ENCODE results near the gene MICOS13.

The MICOS13 gene

GRCh38 chr19:5697890-5698634 lies 17.7 kb upstream of the MICOS13 start:
- Histone ChIP-seq H3K27ac (ENCODE audit: low read length) (no peak overlapping the region), H3K4me3 (ENCODE audit: low read depth in 1 of 2, low read length in 2 of 2) (no peak overlapping the region), H3K36me3 (ENCODE audit: control insufficient read depth in 1 of 2, insufficient read depth in 2 of 2, low read length in 2 of 2) (peaks cover 9 to 65% of the 10 kb centered on the region in 2 donors), H3K9me3 (ENCODE audit: control insufficient read depth in 1 of 2, low read length in 2 of 2) (no peaks in the 10 kb centered on the region), H3K27me3 (ENCODE audit: low read depth, low read length) (no peaks in the 10 kb centered on the region), H3K4me1 (ENCODE audit: control insufficient read depth in 1 of 2, insufficient read depth in 2 of 2, low read length in 2 of 2) (peaks cover 0 to 5% of the 10 kb centered on the region in 2 donors)

DNA sequence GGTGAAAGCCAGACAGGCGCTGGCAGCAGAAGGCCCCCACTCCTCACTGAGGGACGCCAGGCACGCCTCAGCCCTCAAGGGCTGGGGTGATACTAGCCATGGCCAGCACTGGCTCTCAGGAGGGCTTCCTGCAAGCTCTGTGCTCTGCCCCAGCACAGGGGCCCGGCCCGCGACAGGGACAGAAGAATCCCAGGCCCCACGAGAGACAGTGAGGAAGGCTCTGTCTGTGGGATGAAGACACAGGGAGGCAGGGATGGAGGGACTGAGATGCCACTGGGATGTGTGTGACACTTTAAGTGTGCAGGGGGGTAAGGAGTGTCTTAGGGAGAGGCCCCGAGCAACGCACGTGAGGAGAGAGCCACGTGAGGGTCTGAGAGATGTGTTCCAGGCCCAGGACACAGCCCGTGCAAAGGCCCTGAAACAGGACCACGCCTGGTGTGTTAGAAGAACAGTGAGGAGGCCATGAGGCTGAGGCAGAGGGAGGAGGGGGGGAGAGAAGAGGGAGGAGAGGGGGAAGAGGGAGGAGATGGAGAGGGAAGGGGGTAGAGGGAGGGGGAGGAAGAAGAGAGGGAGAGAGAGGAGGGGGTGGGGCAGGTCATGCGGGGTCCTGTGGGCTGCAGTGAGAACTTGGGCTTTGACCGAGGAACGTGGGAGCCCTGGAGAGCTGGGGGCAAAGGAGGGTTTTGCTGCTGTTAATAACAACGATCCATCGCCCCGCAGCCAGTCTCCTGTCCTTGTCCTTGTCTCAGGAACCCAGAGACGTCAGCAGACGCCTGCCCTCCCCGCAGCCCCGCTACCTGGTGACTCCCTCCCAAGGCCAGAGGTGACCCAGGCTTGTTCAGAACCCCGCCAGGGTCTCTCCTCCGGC lies 16.9 kb upstream of the MICOS13 start:
- Histone ChIP-seq H3K4me1 (ENCODE audit: control insufficient read depth in 1 of 2, insufficient read depth in 2 of 2, low read length in 2 of 2) (peaks cover 0 to 12% of the 10 kb centered on the region in 2 donors), H3K27me3 (ENCODE audit: low read depth, low read length) (no peaks in the 10 kb centered on the region), H3K4me3 (ENCODE audit: low read depth in 1 of 2, low read length in 2 of 2) (no peak overlapping the region), H3K27ac (ENCODE audit: low read length) (no peak overlapping the region), H3K36me3 (ENCODE audit: control insufficient read depth in 1 of 2, insufficient read depth in 2 of 2, low read length in 2 of 2) (peaks cover 15 to 72% of the 10 kb centered on the region in 2 donors), H3K9me3 (ENCODE audit: control insufficient read depth in 1 of 2, low read length in 2 of 2) (no peaks in the 10 kb centered on the region)

GRCh38 chr19:5696196-5697021 lies 16.1 kb upstream of the MICOS13 start:
- Histone ChIP-seq H3K4me1 (ENCODE audit: control insufficient read depth in 1 of 2, insufficient read depth in 2 of 2, low read length in 2 of 2) (peaks cover 0 to 20% of the 10 kb centered on the region in 2 donors), H3K36me3 (ENCODE audit: control insufficient read depth in 1 of 2, insufficient read depth in 2 of 2, low read length in 2 of 2) (peaks cover 18 to 76% of the 10 kb centered on the region in 2 donors)

GRCh38 chr19:5695649-5696195 lies 15.4 kb upstream of the MICOS13 start:
- Histone ChIP-seq H3K27me3 (ENCODE audit: low read depth, low read length) (no peaks in the 10 kb centered on the region), H3K36me3 (ENCODE audit: control insufficient read depth in 1 of 2, insufficient read depth in 2 of 2, low read length in 2 of 2) (peaks cover 18 to 73% of the 10 kb centered on the region in 2 donors), H3K4me3 (ENCODE audit: low read depth in 1 of 2, low read length in 2 of 2) (no peak overlapping the region), H3K9me3 (ENCODE audit: control insufficient read depth in 1 of 2, low read length in 2 of 2) (no peaks in the 10 kb centered on the region), H3K4me1 (ENCODE audit: control insufficient read depth in 1 of 2, insufficient read depth in 2 of 2, low read length in 2 of 2) (peaks cover 0 to 25% of the 10 kb centered on the region in 2 donors), H3K27ac (ENCODE audit: low read length) (no peak overlapping the region)

More at GRCh38 chr19:5696196-5697021, 16.1 kb upstream of the MICOS13 start:
- Histone ChIP-seq H3K27me3 (ENCODE audit: low read depth, low read length) (no peaks in the 10 kb centered on the region), H3K4me3 (ENCODE audit: low read depth in 1 of 2, low read length in 2 of 2) (no peak overlapping the region), H3K9me3 (ENCODE audit: control insufficient read depth in 1 of 2, low read length in 2 of 2) (no peaks in the 10 kb centered on the region), H3K27ac (ENCODE audit: low read length) (no peak overlapping the region)

DNA sequence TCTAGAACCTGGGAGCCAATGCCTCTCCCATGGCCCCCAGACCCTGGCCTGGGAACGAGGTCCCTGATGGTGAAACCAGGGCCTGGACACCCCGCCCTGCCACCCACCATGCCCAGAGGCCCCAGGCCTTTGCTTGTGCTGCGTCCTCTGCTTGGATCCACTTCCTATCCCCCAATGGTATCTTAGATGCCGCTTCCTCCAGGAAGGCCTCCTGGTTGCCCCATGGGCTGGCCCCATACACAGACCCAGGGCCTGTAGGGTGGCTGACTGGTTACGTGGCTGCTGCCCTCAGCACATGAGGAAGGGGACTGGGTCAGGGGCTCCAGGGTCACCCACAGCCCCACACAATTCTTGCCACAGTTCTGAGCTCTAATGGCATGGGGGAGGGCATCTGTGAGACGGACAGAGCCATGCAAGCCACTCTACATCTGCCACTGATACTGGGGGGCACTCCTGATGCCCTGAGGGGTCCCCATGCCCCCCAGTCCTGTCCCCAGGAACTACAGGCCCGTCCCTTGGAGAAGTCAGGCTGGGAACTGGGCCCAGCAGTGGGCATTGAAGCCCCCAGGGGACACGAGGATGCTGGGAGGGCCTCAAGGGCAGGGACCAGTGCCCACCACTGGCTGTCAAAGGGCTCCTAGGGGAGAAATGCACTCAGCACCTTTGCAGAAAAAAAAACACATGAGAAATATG lies 14.8 kb upstream of the MICOS13 start:
- Histone ChIP-seq H3K27ac (ENCODE audit: low read length) (no peak overlapping the region), H3K36me3 (ENCODE audit: control insufficient read depth in 1 of 2, insufficient read depth in 2 of 2, low read length in 2 of 2) (peaks cover 18 to 68% of the 10 kb centered on the region in 2 donors), H3K9me3 (ENCODE audit: control insufficient read depth in 1 of 2, low read length in 2 of 2) (no peaks in the 10 kb centered on the region), H3K4me3 (ENCODE audit: low read depth in 1 of 2, low read length in 2 of 2) (no peak overlapping the region), H3K4me1 (ENCODE audit: control insufficient read depth in 1 of 2, insufficient read depth in 2 of 2, low read length in 2 of 2) (peaks cover 0 to 25% of the 10 kb centered on the region in 2 donors), H3K27me3 (ENCODE audit: low read depth, low read length) (no peaks in the 10 kb centered on the region)

GRCh38 chr19:5694167-5694955 lies 14.0 kb upstream of the MICOS13 start:
- H3K4me3 ChIP-seq (ENCODE audit: low read depth in 1 of 2, low read length in 2 of 2), result no peak overlapping the region
- H3K36me3 ChIP-seq (ENCODE audit: control insufficient read depth in 1 of 2, insufficient read depth in 2 of 2, low read length in 2 of 2), result peaks cover 18 to 65% of the 10 kb centered on the region in 2 donors
- no peaks in the 10 kb centered on the region for H3K27me3 ChIP-seq (ENCODE audit: low read depth, low read length)
- no peak overlapping the region for H3K27ac ChIP-seq (ENCODE audit: low read length)
- H3K4me1 ChIP-seq (ENCODE audit: control insufficient read depth in 1 of 2, insufficient read depth in 2 of 2, low read length in 2 of 2), result peaks cover 0 to 25% of the 10 kb centered on the region in 2 donors
- no peaks in the 10 kb centered on the region for H3K9me3 ChIP-seq (ENCODE audit: control insufficient read depth in 1 of 2, low read length in 2 of 2)

DNA sequence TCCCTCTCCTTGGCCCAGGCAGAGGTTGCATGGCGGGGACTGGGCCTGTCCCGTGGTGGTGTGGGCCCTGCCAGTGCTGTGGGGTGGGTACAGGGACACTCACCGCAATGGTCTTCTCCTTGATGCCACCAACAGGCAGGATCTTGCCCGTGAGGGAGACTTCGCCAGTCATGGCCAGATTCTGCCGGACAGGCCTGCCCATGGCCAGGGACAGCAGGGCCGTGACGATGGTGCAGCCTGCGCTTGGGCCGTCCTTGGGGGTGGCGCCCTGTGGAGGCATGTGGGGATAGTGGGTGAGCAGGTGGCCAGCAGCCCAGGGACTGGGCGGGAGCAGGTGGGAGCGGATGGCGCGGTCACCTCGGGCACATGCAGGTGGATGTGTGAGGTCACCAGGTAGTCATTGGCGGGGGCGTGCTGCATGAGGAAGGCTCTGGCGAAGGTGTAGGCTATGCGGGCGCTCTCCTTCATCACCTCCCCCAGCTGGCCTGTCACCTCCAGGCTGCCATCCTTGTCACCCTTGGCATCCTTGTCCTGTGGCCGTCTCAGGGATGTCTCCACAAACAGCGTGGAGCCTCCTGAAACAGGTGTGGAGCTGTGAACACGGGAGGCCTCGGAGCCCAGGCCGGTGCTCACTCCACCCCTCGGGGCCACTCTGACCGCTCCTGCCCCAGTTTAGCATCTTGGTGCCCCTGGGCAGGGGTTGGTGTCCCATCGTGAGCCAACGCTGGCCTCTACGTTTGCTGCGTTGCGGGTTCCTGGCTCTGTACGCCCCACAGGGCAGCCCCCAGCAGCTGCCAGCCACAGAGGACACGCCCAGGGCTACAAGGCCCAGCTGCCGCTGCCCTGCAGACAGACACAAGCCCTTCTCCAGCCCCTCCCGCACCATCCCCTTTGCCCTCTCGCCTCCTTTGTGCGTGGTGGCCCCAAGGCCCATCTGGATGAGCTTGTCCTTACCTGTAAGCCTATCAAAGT lies 13.2 kb upstream of the MICOS13 start:
- Histone ChIP-seq H3K27me3 (ENCODE audit: low read depth, low read length) (no peaks in the 10 kb centered on the region), H3K36me3 (ENCODE audit: control insufficient read depth in 1 of 2, insufficient read depth in 2 of 2, low read length in 2 of 2) (peaks cover 18 to 56% of the 10 kb centered on the region in 2 donors), H3K27ac (ENCODE audit: low read length) (no peak overlapping the region), H3K4me3 (ENCODE audit: low read depth in 1 of 2, low read length in 2 of 2) (no peak overlapping the region), H3K4me1 (ENCODE audit: control insufficient read depth in 1 of 2, insufficient read depth in 2 of 2, low read length in 2 of 2) (peaks cover 0 to 25% of the 10 kb centered on the region in 2 donors), H3K9me3 (ENCODE audit: control insufficient read depth in 1 of 2, low read length in 2 of 2) (no peaks in the 10 kb centered on the region)

- peaks cover 0 to 25% of the 10 kb centered on the region in 2 donors for H3K4me1 ChIP-seq (ENCODE audit: control insufficient read depth in 1 of 2, insufficient read depth in 2 of 2, low read length in 2 of 2)
- H3K4me3 ChIP-seq (ENCODE audit: low read depth in 1 of 2, low read length in 2 of 2), result no peak overlapping the region
- no peak overlapping the region for H3K27ac ChIP-seq (ENCODE audit: low read length)
- no peaks in the 10 kb centered on the region for H3K9me3 ChIP-seq (ENCODE audit: control insufficient read depth in 1 of 2, low read length in 2 of 2)
- peaks cover 18 to 52% of the 10 kb centered on the region in 2 donors for H3K36me3 ChIP-seq (ENCODE audit: control insufficient read depth in 1 of 2, insufficient read depth in 2 of 2, low read length in 2 of 2)
- H3K27me3 ChIP-seq (ENCODE audit: low read depth, low read length), result no peaks in the 10 kb centered on the region
These were observed 12.4 kb upstream of the MICOS13 start for GRCh38 chr19:5692723-5693194.

Measured in muscle layer of duodenum (tissue), 2 donors.